NCI-H446 treated with DMSO at 0.1 percent for 48 hours (cell line): ENCODE data around the gene CYP46A1.
"Not testable (repeated sequence)": the region's sequence is repeated elsewhere in the genome, so short reads cannot be mapped to it uniquely, and the experiment has no call there.

Experiments
- DNase-seq: peaks from one replicate; lab custom pipeline; 2025; lab: John Stamatoyannopoulos, UW

The CYP46A1 gene

GRCh38 chr14:99683619-99684409, at the start of gene CYP46A1:
Gene CYP46A1, plus strand, starts transcription at chr14:99684298. Its CDS starts 120 bp downstream, at chr14:99684418.
- peak; percentile 98 for DNase-seq

DNA sequence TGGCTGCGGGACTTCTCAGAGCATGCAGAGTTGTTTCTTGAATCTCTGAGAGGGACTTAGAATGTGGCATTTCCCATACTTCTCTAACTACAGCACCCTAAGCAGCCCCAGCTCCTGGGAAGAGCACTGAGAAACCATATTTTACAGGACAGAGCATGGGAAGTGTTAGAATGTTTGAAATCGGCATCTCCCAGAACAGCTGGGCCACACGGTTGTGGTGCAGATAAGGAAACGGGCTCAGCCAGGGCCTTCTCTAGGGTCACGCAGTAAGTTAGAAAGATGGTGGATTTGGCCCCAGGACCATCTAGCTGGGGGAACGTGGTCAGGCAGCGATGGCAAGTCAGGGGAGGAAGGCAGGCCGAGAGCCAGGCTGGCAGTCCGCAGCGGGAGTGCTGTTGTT, 49.7 kb upstream of the CYP46A1 start:
- DNase-seq: no peak

GRCh38 chr14:99635116-99635515, 49.0 kb upstream of the CYP46A1 start:
- DNase-seq: no peak

- no peak for DNase-seq
Observed at GRCh38 chr14:99636487-99636886, 47.6 kb upstream of the CYP46A1 start.

DNA sequence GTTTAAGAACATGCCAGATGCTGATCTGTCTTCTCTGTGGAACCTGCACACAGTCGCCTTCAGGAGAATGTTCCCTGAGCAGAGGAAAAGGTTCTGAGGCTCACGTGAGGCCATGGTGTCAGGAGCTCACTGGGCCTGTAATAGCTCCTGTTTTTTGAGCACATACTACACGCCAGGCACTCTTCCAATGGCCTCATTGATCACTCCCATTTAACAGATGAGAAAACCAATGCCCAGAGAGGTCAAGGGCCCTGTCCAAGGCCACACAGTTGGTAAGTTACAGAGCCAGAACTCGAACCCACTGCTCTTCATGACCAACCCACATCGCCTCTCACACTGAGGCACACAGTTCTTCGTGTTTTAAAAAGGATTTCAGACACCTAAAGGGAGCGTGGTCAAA, 46.5 kb upstream of the CYP46A1 start:
- DNase-seq: no peak

GRCh38 chr14:99642771-99643170, 41.3 kb upstream of the CYP46A1 start:
- not testable (repeated sequence) for DNase-seq

- DNase-seq: no peak
Observed at GRCh38 chr14:99643343-99643742, 40.8 kb upstream of the CYP46A1 start.

DNA sequence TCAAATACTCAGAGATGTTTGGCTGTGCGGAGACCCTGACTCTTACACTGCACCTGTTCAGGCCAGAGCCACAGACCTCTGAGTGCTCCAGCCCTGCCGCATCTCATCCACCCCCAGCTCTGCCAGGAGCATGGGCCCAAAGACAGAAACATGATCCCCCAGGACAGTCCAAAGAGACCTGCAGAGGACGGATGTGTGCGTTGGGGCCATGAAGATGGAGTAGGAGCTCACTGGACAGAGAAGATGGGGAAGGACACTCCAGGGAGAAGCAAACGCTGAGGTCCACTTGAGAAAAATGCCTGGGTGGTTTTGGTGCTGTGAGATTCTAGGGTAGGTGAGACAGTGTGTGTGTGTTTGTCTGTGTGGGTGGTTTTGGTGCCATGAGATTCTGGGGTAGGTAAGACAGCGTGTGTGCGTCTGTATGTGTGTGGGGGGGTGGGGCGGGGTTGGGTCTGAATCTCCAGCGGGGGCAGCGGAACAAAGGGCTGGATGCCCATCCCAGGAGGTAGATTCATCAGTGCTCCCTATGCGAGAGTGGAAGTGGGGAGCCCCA, 40.0 kb upstream of the CYP46A1 start:
- no peak for DNase-seq

GRCh38 chr14:99644723-99645544, 39.2 kb upstream of the CYP46A1 start, which contains the start of gene HHIPL1:
Gene HHIPL1, plus strand, starts transcription at chr14:99645129. Its CDS starts 79 bp downstream, at chr14:99645208.
- no peak for DNase-seq

DNA sequence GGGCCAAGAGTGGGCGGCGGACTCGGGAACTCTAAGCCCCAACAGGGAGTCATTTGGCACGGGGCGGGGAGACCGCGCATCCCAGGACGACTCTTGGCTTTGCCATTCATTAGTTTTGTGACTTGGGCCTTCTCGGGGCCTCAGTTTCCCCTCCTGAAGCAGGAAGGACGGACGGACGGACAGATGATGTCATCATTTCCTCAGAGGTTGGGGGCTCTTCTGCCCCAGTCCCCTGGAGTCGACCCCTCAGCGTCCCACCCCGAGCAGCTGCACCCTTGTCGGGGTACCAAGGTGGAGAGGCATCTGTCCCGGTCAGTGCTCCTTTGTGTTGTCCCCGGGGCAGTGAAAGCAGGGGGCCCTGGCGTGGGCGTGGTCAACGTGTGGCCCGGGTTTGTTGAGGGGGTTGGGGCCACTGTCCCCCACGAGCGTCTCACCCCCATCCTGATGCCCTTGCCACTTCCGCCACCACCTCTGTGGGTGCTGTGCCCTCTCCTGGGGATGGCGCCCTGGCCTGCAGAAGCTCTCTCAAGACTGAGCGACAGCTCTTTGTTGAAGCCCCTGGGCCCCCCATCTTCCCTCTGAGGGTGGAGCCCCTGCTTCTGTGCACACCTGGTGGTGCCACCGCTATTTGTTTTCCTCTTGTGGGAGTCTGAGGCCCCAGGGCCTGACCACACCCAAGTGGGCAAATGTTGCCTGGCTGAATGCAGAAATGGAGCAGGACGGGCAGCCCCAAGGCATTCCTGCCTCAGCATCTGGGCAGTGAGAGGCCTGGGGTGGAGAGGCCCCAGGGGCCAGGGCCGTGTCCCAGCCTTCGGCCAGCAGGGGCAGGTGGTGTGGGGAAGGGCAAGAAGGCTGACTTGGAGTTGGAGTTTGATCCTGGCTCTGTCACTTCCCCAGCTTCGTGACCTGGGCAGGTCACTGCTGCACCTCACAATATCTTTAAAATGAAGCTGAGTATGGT, 38.3 kb upstream of the CYP46A1 start:
- no peak for DNase-seq

DNA sequence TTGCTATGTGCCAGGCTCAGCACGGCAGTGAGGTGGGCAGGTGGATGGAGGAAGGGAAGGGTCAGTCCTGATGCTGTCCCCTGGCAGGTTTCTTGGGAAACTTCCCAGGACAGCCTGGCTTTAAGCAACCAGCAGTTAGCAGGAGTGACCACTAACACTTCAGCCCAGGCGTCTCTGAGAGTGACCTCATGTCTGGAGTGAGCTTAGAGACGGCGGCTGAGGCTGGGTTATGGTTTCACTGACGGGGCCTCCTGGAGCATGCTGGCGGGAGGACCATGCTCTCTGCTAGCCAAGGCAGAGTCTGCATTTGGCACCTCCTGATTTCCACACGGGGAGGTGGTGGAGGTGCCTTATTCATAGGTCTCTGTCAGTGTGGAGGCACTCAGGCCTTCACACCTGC, 36.7 kb upstream of the CYP46A1 start:
- no peak for DNase-seq

DNA sequence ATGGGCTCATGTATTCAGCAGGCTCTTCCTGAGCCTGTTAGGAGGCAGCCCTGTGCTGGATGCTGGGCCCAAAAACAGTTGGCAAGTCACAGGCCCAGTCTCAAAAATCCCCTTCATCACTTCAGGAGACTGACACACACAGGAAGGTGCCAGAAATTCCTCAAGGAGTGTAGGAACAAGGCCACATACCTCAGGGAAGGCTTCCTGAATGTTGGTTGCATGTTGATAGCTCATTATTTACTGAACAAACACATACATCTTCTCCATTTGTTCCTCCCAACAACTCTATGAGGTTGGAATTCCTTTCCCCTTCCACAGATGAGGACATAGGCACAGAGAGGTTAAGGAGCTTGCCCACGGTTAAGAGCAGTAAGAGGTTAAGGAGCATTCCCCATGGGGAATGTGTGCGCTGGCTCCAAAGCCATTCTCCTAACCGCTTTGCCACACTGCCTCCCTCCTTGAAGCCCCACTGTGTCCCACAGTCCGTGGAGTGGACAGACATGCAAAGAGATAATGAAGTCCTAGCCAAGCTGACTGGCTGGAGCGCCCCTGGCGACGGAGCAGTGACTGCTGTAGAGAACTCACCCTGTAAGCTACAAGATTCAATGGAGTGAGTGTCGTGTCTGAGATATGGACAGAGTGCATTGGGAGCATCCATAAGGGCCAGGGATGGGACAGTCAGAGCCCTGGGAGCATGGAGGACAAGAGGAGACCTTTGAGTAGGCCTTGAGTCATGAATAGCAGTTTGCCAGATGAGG, 35.9 kb upstream of the CYP46A1 start:
- DNase-seq: no peak

DNA sequence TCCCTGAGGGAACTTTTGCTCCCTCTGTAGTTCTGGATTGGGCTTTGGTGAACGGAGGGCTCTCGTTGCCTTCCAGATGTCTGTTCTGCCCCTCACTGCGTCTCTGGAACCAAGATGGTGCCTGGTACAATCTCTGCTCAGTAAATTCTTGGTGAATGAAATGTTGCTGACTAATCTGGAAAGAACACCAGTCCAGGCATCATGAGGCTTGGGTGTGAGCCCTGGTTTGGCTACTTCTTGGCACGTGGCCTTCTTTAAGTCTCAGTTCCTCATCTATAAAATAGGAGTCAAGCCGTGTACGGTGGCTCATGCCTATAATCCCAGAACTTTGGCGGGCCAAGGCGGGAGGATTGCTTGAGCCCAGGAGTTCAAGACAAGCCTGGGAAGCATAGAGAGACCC, 34.9 kb upstream of the CYP46A1 start:
- no peak for DNase-seq

DNA sequence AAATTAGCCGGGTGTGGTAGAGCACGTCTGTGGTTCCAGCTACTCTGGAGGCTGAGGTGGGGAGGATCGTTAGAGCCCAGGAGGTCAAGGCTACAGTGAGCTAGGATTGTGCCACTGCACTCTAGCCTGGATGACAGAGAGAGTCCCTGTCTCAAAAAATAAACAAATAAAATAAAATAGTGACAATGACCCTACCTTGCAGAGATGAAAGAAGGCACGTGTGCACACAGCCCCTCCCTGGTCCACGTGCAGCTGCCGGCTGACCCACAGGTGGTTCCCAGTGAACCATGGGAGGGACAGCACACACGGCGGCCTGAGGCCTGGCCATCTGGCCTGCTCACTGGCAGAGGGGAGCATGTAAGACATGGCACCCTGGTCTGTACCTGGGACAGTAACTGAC, 34.5 kb upstream of the CYP46A1 start:
- DNase-seq: no peak

- no peak for DNase-seq
Observed at GRCh38 chr14:99650189-99650588, 33.9 kb upstream of the CYP46A1 start.

DNA sequence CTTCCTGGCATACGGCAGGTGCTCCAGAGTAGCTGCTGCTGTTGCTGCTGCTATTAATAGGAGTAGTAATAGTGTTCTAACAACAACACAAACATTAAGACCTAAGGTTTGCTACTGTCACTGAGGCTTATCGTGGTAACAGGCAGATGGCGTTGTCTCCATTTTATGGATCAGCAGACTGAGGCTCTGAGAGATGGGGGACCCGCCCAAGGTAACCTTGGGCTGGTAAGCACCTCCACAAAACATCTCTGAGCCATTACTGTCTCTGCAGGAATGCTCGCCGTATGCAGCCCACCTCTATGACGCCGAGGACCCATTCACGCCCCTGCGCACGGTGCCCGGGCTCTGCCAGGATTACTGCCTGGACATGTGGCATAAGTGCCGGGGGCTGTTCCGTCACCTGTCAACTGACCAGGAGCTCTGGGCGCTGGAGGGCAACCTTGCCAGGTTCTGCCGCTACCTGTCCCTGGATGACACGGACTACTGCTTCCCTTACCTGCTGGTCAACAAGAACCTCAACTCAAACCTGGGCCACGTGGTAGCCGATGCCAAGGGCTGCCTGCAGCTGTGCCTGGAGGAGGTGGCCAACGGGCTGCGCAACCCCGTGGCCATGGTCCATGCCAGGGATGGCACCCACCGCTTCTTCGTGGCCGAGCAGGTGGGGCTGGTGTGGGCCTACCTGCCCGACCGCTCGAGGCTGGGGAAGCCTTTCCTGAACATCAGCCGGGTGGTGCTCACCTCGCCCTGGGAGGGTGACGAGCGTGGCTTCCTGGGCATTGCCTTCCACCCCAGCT, 31.9 kb upstream of the CYP46A1 start:
- DNase-seq: no peak

DNA sequence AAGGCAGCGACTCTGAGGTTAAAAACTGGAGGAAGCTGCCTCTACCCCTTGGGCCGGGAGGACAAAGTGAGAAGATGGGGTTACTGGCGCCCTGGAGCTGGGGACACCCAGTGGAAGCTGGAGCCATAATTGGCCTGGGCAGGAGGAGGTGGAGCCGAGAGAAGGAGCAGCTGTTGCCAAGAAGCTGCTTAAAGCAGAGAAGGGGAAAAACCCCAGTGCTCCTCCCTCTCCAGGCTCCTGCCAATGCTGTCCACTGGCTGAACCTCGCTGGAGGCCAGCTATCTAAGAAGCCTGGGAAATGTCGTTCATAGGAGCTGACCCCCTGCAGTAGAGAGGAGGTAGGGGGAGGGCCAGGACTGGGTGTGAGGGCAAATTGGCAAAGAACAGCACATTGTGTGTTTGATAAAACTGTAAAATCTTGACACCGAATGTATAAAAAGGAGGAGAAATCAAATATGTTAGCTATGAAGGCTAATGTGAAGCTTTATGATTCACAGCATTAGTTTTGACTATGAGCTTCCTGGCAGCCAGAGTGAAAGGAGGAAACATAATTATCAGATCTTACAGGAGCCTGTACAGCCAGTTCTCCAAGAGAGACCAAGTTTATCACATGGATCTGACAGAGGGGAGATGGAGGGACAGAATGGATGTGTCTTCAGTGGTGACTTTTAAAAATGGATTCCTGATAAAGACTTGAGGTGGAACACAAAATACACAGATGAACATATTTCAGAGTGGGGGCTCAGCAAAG, 29.7 kb upstream of the CYP46A1 start:
- DNase-seq: peak; percentile 3

DNA sequence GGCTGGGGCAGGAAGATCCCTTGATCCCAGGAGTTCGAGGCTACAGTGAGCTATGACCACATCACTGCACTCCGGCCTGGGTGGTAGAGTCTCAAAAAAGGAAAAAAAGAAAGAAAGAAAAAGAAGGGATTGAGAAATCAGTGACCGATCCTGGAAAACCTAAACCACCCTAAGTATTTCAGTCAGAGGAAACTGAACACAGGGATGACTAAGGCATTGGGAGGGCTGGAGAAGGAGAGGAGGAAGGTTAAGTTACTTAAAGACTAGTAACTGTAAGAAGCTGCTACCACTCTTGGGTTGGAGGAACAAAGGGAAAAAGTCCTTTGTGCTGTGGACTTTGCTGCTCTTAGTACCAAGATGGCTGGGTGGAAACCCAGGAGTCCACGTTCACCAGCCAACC, 28.6 kb upstream of the CYP46A1 start:
- DNase-seq: no peak

GRCh38 chr14:99656171-99656570, 27.9 kb upstream of the CYP46A1 start:
- no peak for DNase-seq
